Kidney (tissue), 14 donors: ENCODE results near the gene CDK19. TPM values are rescaled to one million over a fixed set of nuclear protein-coding genes. Genes with fewer than 3 reads are reported as not detected.

Experiments
- DNase-seq, 5 donors: peaks; one replicate each; pipeline ENCODE4 v3.0.0-alpha.2; 2013 to 2020
- FAIRE-seq: peaks from 2 replicates; lab custom pipeline; 2012; peaks lifted over from hg19 to GRCh38; lab: Jason Lieb, UNC
- H3K27ac ChIP-seq, 2 donors: one replicate each; pipeline ENCODE4 v1.7.0; 2013; ENCODE audit warnings: low read depth in 2 of 2, low read length in 2 of 2, inconsistent platforms in 1 of 2
- H3K27me3 ChIP-seq: one replicate; pipeline ENCODE4 v1.7.1; 2013; ENCODE audit warnings: low read length, inconsistent platforms; ENCODE audit not compliant: control insufficient read depth, insufficient read depth
- H3K36me3 ChIP-seq, 3 donors: one replicate each; pipeline versions ENCODE4 v1.7.0 to v1.7.1; 2013; ENCODE audit warnings: low read length in 3 of 3, control low read depth in 1 of 3, inconsistent platforms in 1 of 3; ENCODE audit not compliant: insufficient read depth in 3 of 3, control insufficient read depth in 2 of 3
- H3K4me1 ChIP-seq, 3 donors: one replicate each; pipeline versions ENCODE4 v1.7.0 to v1.7.1; 2013; ENCODE audit warnings: low read length in 3 of 3, inconsistent platforms in 1 of 3, low read depth in 1 of 3; ENCODE audit not compliant: control insufficient read depth in 2 of 3, insufficient read depth in 2 of 3
- H3K4me3 ChIP-seq, 3 donors: one replicate each; pipeline versions ENCODE4 v1.7.0 to v1.8.1; 2013; ENCODE audit warnings: low read length in 3 of 3, control low read depth in 1 of 3, inconsistent platforms in 1 of 3
- H3K9ac ChIP-seq, 3 donors: one replicate each; pipeline versions ENCODE4 v1.7.0 to v1.7.1; 2013; ENCODE audit warnings: low read length in 3 of 3, control low read depth in 1 of 3, inconsistent platforms in 1 of 3
- H3K9me3 ChIP-seq, 3 donors: one replicate each; pipeline versions ENCODE4 v1.7.0 to v1.7.1; 2013; ENCODE audit warnings: low read length in 3 of 3, control low read depth in 1 of 3, inconsistent platforms in 1 of 3; ENCODE audit not compliant: control insufficient read depth in 2 of 3, insufficient read depth in 1 of 3
- CTCF ChIP-seq: IDR thresholded peaks from 3 replicates; pipeline ENCODE4 v1.5.1; 2012; ENCODE audit warnings: mild to moderate bottlenecking, moderate library complexity, borderline replicate concordance; ENCODE audit not compliant: insufficient read depth; ENCODE audit errors: extremely low read depth
- intact Hi-C: fragments of 100-400 bp; cut with DNase I; formaldehyde crosslinking; loops from one replicate; pipeline ENCODE4 v1.11.1; 2022
- polyA plus RNA-seq: library from polyadenylated mRNA; stranded (reverse); fragments of 350-450 nt; fragmentation: Illumina TruSeq; extraction: RNeasy Lipid Tissue Mini Kit (QIAGEN cat#74804); gene quantifications from one replicate; pipeline ENCODE4 v1.2.3, GENCODE V29; 2014; ENCODE audit warnings: low read depth, low replicate concordance; ENCODE audit not compliant: insufficient read depth
- total RNA-seq: library from RNA; stranded (reverse); fragmentation: NEBNext Ultra II Directional; extraction: Animal tissue kit (Norgen Biotek cat#: 25700); gene quantifications from one replicate; pipeline ENCODE4 v1.2.1, GENCODE V29; 2021
- donor health status: control.
- donor health status: control.
- donor health status: control.
- donor health status: control.
- donor health status: control.
- donor health status: DM: yes; HTN: yes; CAD: no.
- donor health status: Normal renal cell carcinoma (clear cell type).

Gene CDK19
- total and polyA plus RNA-seq, 2 donors from 2014 or later, result 4.9 to 20.4 TPM

GRCh38 chr6:110690106-110690654 is 125.1 kb downstream of the CDK19 start:
- H3K27ac ChIP-seq, result no peak overlapping the region
- H3K4me3 ChIP-seq, result no peak overlapping the region
- DNase-seq (no peak), FAIRE-seq (no peak)
- intact Hi-C loops, result no loop called here
- no peaks in the 10 kb centered on the region for H3K9me3 ChIP-seq
- H3K4me1 ChIP-seq, result peaks cover 0 to 6% (median 0%) of the 10 kb centered on the region in 3 donors
- no peaks in the 10 kb centered on the region for H3K27me3 ChIP-seq
- no peaks in the 10 kb centered on the region for H3K36me3 ChIP-seq
- no peak overlapping the region for H3K9ac ChIP-seq
- no peak for TF ChIP-seq CTCF

GRCh38 chr6:110689275-110689935 is 125.9 kb downstream of the CDK19 start:
- H3K27me3 ChIP-seq, result no peaks in the 10 kb centered on the region
- H3K4me3 ChIP-seq, result no peak overlapping the region
- H3K4me1 ChIP-seq, result peaks cover 0 to 6% (median 0%) of the 10 kb centered on the region in 3 donors
- H3K9me3 ChIP-seq, result no peaks in the 10 kb centered on the region
- no peak overlapping the region for H3K27ac ChIP-seq
- FAIRE-seq (no peak), DNase-seq (peak in 1 of 5 donors; percentile 29)
- intact Hi-C loops, result loop anchor here (10.0 kb wide), 1 partner anchor 255 kb away; no protein-coding TSS in a partner anchor
- no peak for TF ChIP-seq CTCF
- no peak overlapping the region for H3K9ac ChIP-seq
- H3K36me3 ChIP-seq, result no peaks in the 10 kb centered on the region

GRCh38 chr6:110688661-110689268 is 126.5 kb downstream of the CDK19 start:
- H3K9me3 ChIP-seq, result no peaks in the 10 kb centered on the region
- H3K27me3 ChIP-seq, result no peaks in the 10 kb centered on the region
- no peak for FAIRE-seq
- H3K4me1 ChIP-seq, result peaks cover 0 to 6% (median 0%) of the 10 kb centered on the region in 3 donors
- intact Hi-C loops, result loop anchor here (10.0 kb wide), 1 partner anchor 256 kb away; no protein-coding TSS in a partner anchor
- H3K4me3 ChIP-seq, result no peak overlapping the region
- no peak for TF ChIP-seq CTCF
- no peak overlapping the region for H3K27ac ChIP-seq
- DNase-seq, result no peak
- no peak overlapping the region for H3K9ac ChIP-seq
- H3K36me3 ChIP-seq, result no peaks in the 10 kb centered on the region
